HCT116 (cell line): ENCODE results near the gene LAMC3. TPM values are rescaled to one million over a fixed set of nuclear protein-coding genes. Genes with fewer than 3 reads are reported as not detected.

Experiments
- ATAC-seq: fragments of 200-7000 bp; cut with Tn5 transposase; 2 replicates; pipeline ENCODE4 v1.9.1; 2020; ENCODE audit warnings: mild to moderate bottlenecking, moderate library complexity
- BruUV-seq: library from RNA; stranded (reverse); fragments of 400-500 nt; replicated peaks from 2 replicates; lab custom pipeline; 2021; lab: Mats Ljungman, UMichigan
- CTCF ChIA-PET: fragments of 300-600 bp; sonication (Branson Sonifier 250); formaldehyde crosslinking; loops from one replicate; lab custom pipeline; 2021; ENCODE audit warnings: antibody characterized with exemption; lab: Charles Lee
- POLR2A ChIA-PET: fragments of 300-600, 350-600 bp; sonication (Branson Sonifier 250); formaldehyde crosslinking; loops from one replicate; lab custom pipeline; 2021; ENCODE audit warnings: antibody characterized with exemption; lab: Charles Lee
- RAD21 ChIA-PET, 2 experiments: fragments of 300-600 bp; sonication (Branson Sonifier 250); formaldehyde crosslinking; loops; one replicate each; lab custom pipeline; 2023; ENCODE audit warnings: low total read pairs in 2 of 2; ENCODE audit not compliant: uncharacterized antibody in 2 of 2, unreplicated experiment in 2 of 2, low non-redundant PET in 1 of 2; lab: Charles Lee
- DNase-seq: peaks from one replicate; pipeline ENCODE4 v3.0.0-alpha.2; 2010; ENCODE audit warnings: low read depth, low spot score
- H2AFZ ChIP-seq: fragments of 200-600 bp; shearing (Covaris generic), sonication (generic); 2 replicates; pipeline ENCODE4 v1.6.1; 2017; ENCODE audit warnings: low read depth, mixed run types, mixed read lengths, antibody characterized with exemption, low read length; ENCODE audit not compliant: poor library complexity, severe bottlenecking
- H3K27ac ChIP-seq: 2 replicates; pipeline ENCODE4 v1.5.1; 2012; ENCODE audit warnings: low read depth, low read length
- H3K27me3 ChIP-seq: fragments of 200-600 bp; sonication (generic); 2 replicates; pipeline ENCODE4 v1.6.1; 2016; ENCODE audit warnings: mixed run types, low read length, mixed read lengths; ENCODE audit not compliant: insufficient read depth
- H3K36me3 ChIP-seq, 2 experiments: fragments of 200-500 bp in 1 of 2; fragments of 200-600 bp in 1 of 2; sonication (Bioruptor generic) in 1 of 2; sonication (generic) in 1 of 2; 2 replicates each; pipeline versions ENCODE4 v1.5.1 to v1.6.1; 2014 to 2016; ENCODE audit warnings: low read length in 2 of 2, inconsistent platforms in 1 of 2, mixed read lengths in 1 of 2, mixed run types in 1 of 2; ENCODE audit not compliant: insufficient read depth in 2 of 2, control insufficient read depth in 1 of 2
- H3K4me1 ChIP-seq, 2 experiments: fragments of 200-600 bp in 1 of 2; sonication (generic) in 1 of 2; 2 replicates each; pipeline versions ENCODE4 v1.5.1 to v1.6.1; 2012 to 2017; ENCODE audit warnings: low read length in 2 of 2, inconsistent platforms in 1 of 2, mild to moderate bottlenecking in 1 of 2, mixed read lengths in 1 of 2, mixed run types in 1 of 2, moderate library complexity in 1 of 2; ENCODE audit not compliant: insufficient read depth in 2 of 2, control insufficient read depth in 1 of 2
- H3K4me2 ChIP-seq: fragments of 200-600 bp; sonication (generic); 2 replicates; pipeline ENCODE4 v1.6.1; 2017; ENCODE audit warnings: mixed run types, low read length, mixed read lengths
- H3K4me3 ChIP-seq, 2 experiments: fragments of 200-600 bp in 1 of 2; sonication (generic) in 1 of 2; replicated peaks in 1 of 2; 2 replicates each; pipeline ENCODE4 v1.5.1; 2011 to 2016; ENCODE audit warnings: low read length in 2 of 2, control low read depth in 1 of 2, low read depth in 1 of 2, mild to moderate bottlenecking in 1 of 2, mixed read lengths in 1 of 2, mixed run types in 1 of 2
- H3K79me2 ChIP-seq: fragments of 200-600 bp; sonication (generic); 2 replicates; pipeline ENCODE4 v1.6.1; 2017; ENCODE audit warnings: mild to moderate bottlenecking, mixed run types, low read length, moderate library complexity, mixed read lengths; ENCODE audit not compliant: insufficient read depth
- H3K9ac ChIP-seq: fragments of 200-600 bp; sonication (generic); 2 replicates; pipeline ENCODE4 v1.6.1; 2016; ENCODE audit warnings: low read length, mixed read lengths
- H3K9me2 ChIP-seq: fragments of 200-600 bp; sonication (generic), shearing (Covaris generic); 2 replicates; pipeline ENCODE4 v1.6.1; 2017; ENCODE audit warnings: mixed run types, mild to moderate bottlenecking, moderate library complexity; ENCODE audit not compliant: insufficient read depth
- H3K9me3 ChIP-seq, 2 experiments: fragments of 200-500 bp in 1 of 2; fragments of 200-600 bp in 1 of 2; sonication (Bioruptor generic) in 1 of 2; sonication (generic) in 1 of 2; 2 replicates each; pipeline ENCODE4 v1.6.1; 2014 to 2017; ENCODE audit warnings: low read length in 2 of 2, mixed read lengths in 2 of 2, inconsistent platforms in 1 of 2, low read depth in 1 of 2, mild to moderate bottlenecking in 1 of 2, mixed run types in 1 of 2, moderate library complexity in 1 of 2; ENCODE audit not compliant: control insufficient read depth in 1 of 2, insufficient read depth in 1 of 2
- H4K20me1 ChIP-seq: fragments of 200-600 bp; sonication (generic), shearing (Covaris generic); 2 replicates; pipeline ENCODE4 v1.6.1; 2017; ENCODE audit warnings: mixed run types, mild to moderate bottlenecking, moderate library complexity; ENCODE audit not compliant: insufficient read depth
- CBX3 ChIP-seq: IDR thresholded peaks from 2 replicates; pipeline ENCODE4 v1.6.1; 2012; ENCODE audit warnings: low read depth
- CEBPB ChIP-seq: IDR thresholded peaks from 2 replicates; pipeline ENCODE4 v1.6.1; 2012; ENCODE audit warnings: low read depth
- EGR1 ChIP-seq: IDR thresholded peaks from 2 replicates; pipeline ENCODE4 v1.6.1; 2012; ENCODE audit warnings: low read depth
- ELF1 ChIP-seq: IDR thresholded peaks from 2 replicates; pipeline ENCODE4 v1.6.1; 2012; ENCODE audit warnings: low read depth, borderline replicate concordance
- EZH2phosphoT487 ChIP-seq: fragments of 200-600 bp; IDR thresholded peaks from 2 replicates; pipeline ENCODE4 v1.6.1; 2018; ENCODE audit warnings: antibody characterized with exemption, borderline replicate concordance
- FOSL1 ChIP-seq: IDR thresholded peaks from 2 replicates; pipeline ENCODE4 v1.6.1; 2012; ENCODE audit warnings: low read depth
- POLR2AphosphoS5 ChIP-seq: IDR thresholded peaks from 2 replicates; pipeline ENCODE4 v1.6.1; 2011; ENCODE audit warnings: mild to moderate bottlenecking, low read depth, low read length, moderate library complexity
- RAD21 ChIP-seq: IDR thresholded peaks from 2 replicates; pipeline ENCODE4 v1.6.1; 2012; ENCODE audit warnings: low read depth, mild to moderate bottlenecking
- REST ChIP-seq: IDR thresholded peaks from 2 replicates; pipeline ENCODE4 v1.6.1; 2012; ENCODE audit warnings: low read depth
- SIN3A ChIP-seq: IDR thresholded peaks from 2 replicates; pipeline ENCODE4 v1.6.1; 2012; ENCODE audit warnings: low read depth
- SRF ChIP-seq: IDR thresholded peaks from 2 replicates; pipeline ENCODE4 v1.6.1; 2012; ENCODE audit warnings: low read depth
- ZFX ChIP-seq: fragments of 450-650 bp; IDR thresholded peaks from 2 replicates; pipeline ENCODE4 v1.6.1; 2017
- ZNF274 ChIP-seq: fragments of 200-500 bp; sonication (Bioruptor generic); IDR thresholded peaks from 2 replicates; pipeline ENCODE4 v1.6.1; 2014; ENCODE audit warnings: mild to moderate bottlenecking, low read depth, low read length, inconsistent platforms
- intact Hi-C: fragments of 100-400 bp; cut with micrococcal nuclease; formaldehyde crosslinking; loops from 2 replicates; pipeline ENCODE4 v1.10.0; 2022
- total RNA-seq: library from RNA; stranded (reverse); gene quantifications from one replicate; pipeline ENCODE4 v1.2.1, GENCODE V29; 2021; ENCODE audit not compliant: unreplicated experiment
- TF ChIP-seq, protein P1 (sequence below): IDR thresholded peaks from 2 replicates; pipeline ENCODE4 v1.6.1; 2011; ENCODE audit warnings: mild to moderate bottlenecking, low read length, moderate library complexity; ENCODE audit not compliant: insufficient replicate concordance; ENCODE audit errors: extremely low read depth
- TF ChIP-seq, protein P2 (sequence below), 3 experiments: fragments of 200-600 bp in 1 of 3; sonication (generic) in 1 of 3; IDR thresholded peaks in 2 of 3; conservative IDR thresholded peaks in 1 of 3; 2 replicates each; pipeline ENCODE4 v1.5.1; 2012 to 2017; ENCODE audit warnings: low read depth in 2 of 3, low read length in 2 of 3, antibody characterized with exemption in 1 of 3, borderline replicate concordance in 1 of 3, control low read depth in 1 of 3, mild to moderate bottlenecking in 1 of 3, mixed read lengths in 1 of 3, mixed run types in 1 of 3, moderate library complexity in 1 of 3; ENCODE audit not compliant: insufficient read depth in 1 of 3

Gene LAMC3
- total RNA-seq, 1 experiment from 2014 or later = 7.7 TPM

GRCh38 chr9:131111186-131111853 is 102.3 kb downstream of the LAMC3 start (continued):
- TF ChIP-seq, protein P1, sequence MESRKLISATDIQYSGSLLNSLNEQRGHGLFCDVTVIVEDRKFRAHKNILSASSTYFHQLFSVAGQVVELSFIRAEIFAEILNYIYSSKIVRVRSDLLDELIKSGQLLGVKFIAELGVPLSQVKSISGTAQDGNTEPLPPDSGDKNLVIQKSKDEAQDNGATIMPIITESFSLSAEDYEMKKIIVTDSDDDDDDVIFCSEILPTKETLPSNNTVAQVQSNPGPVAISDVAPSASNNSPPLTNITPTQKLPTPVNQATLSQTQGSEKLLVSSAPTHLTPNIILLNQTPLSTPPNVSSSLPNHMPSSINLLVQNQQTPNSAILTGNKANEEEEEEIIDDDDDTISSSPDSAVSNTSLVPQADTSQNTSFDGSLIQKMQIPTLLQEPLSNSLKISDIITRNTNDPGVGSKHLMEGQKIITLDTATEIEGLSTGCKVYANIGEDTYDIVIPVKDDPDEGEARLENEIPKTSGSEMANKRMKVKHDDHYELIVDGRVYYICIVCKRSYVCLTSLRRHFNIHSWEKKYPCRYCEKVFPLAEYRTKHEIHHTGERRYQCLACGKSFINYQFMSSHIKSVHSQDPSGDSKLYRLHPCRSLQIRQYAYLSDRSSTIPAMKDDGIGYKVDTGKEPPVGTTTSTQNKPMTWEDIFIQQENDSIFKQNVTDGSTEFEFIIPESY = no peak
- TF ChIP-seq ELF1 = no peak
- no peak for TF ChIP-seq ZNF274
- no peak for TF ChIP-seq SRF
- TF ChIP-seq RAD21 = no peak
- TF ChIP-seq POLR2AphosphoS5 = no peak
- no peak for TF ChIP-seq ZFX

- ATAC-seq = no peak
- Histone ChIP-seq H3K4me3 (no peak overlapping the region), H4K20me1 (no peaks in the 10 kb centered on the region), H3K9ac (no peak overlapping the region), H3K4me2 (no peak overlapping the region), H3K27ac (no peak overlapping the region), H3K4me1 (no peaks in the 10 kb centered on the region), H3K36me3 (no peaks in the 10 kb centered on the region), H3K79me2 (no peaks in the 10 kb centered on the region), H2AFZ (no peak overlapping the region), H3K27me3 (no peaks in the 10 kb centered on the region), H3K9me3 (no peaks in the 10 kb centered on the region), H3K9me2 (no peaks in the 10 kb centered on the region)
- POLR2A ChIA-PET = interaction anchor here (0.6 kb wide), 1 partner anchor 228 kb away, joined by 3 read pairs; no protein-coding TSS in a partner anchor
- no TSS peak for BruUV-seq
- RAD21 ChIA-PET = no interaction called here
- CTCF ChIA-PET = no interaction called here
- intact Hi-C loops = no loop called here
- DNase-seq = no peak
- TF ChIP-seq POLR2AphosphoS5 = no peak
- no peak for TF ChIP-seq CEBPB
- TF ChIP-seq FOSL1 = no peak
- TF ChIP-seq REST = no peak
- TF ChIP-seq, protein P2, sequence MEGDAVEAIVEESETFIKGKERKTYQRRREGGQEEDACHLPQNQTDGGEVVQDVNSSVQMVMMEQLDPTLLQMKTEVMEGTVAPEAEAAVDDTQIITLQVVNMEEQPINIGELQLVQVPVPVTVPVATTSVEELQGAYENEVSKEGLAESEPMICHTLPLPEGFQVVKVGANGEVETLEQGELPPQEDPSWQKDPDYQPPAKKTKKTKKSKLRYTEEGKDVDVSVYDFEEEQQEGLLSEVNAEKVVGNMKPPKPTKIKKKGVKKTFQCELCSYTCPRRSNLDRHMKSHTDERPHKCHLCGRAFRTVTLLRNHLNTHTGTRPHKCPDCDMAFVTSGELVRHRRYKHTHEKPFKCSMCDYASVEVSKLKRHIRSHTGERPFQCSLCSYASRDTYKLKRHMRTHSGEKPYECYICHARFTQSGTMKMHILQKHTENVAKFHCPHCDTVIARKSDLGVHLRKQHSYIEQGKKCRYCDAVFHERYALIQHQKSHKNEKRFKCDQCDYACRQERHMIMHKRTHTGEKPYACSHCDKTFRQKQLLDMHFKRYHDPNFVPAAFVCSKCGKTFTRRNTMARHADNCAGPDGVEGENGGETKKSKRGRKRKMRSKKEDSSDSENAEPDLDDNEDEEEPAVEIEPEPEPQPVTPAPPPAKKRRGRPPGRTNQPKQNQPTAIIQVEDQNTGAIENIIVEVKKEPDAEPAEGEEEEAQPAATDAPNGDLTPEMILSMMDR (IDR thresholded peaks at IDR 0.05 in 2 of 3, conservative IDR thresholded peaks at IDR 0.05 in 1 of 3; ENCODE audit: borderline replicate concordance in 1 of 3, insufficient read depth in 1 of 3, low read depth in 2 of 3, low read length in 2 of 3) = no peak
- TF ChIP-seq SIN3A = no peak
- TF ChIP-seq CBX3 = no peak
- no peak for TF ChIP-seq EGR1
- TF ChIP-seq ELF1 = no peak
- TF ChIP-seq, protein P1 = no peak
- TF ChIP-seq EZH2phosphoT487 = no peak
These were observed 102.9 kb downstream of the LAMC3 start for GRCh38 chr9:131111854-131112311.
